HG02973 (cell line): ENCODE data around the gene CDH23.

Source experiments
- ATAC-seq: cut with Tn5 transposase; IDR thresholded peaks from one replicate; pipeline ENCODE4 v1.9.1; 2021; ENCODE audit warnings: moderate library complexity; ENCODE audit not compliant: unreplicated experiment

The CDH23 gene

DNA sequence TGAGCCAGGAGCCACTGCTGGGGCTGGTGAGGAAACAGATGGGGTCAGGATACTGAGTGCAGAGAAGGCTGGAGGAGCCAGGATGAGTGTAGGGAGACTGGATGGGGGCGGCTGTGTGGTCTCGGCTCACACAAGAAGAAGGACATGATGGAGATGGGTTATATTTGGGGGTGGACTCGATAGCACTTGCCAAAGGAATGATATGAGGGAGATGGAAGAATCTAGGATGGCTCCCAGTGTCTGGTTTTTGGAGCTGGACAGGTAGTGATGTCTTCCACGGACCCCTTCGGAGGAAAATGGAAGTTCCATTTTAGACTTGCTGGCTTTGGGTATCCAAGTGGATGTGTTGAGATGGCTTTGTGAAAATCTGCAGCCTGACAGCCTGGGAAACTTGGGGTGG, 83.9 kb downstream of the CDH23 start:
- no peak for ATAC-seq

DNA sequence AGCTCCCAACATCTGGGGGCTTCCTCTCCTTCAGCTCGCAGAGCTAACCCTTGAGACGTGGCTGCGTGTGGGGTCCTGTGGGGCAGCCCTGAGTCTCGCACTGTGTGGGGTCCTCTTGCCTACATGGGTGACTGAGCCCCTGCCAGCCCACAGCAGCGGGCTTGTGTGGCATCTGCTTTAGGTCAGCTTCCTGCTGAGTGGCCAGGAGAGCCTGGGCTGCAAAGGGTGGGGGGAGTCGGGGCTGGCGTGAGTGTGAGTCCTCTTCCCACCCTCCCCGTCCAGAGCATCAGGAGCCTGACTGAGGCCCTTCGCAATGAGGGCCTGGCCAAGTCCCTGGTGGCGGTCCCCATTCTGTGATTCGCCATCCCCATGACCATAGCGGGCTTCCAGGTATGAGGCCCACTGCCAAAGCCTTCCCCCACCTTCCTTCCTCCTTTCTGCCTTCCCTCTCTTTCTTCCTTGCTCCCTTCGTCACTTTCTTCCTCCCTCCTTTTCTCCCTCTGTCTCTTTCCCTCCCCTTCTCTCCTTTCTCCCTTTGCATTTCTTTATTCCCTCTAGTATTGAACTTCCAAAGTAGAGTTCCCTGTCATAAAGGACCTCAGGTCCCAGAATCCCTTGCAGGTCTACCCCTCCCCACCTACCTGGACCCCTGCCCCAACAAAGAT, 85.2 kb downstream of the CDH23 start:
- no peak for ATAC-seq

DNA sequence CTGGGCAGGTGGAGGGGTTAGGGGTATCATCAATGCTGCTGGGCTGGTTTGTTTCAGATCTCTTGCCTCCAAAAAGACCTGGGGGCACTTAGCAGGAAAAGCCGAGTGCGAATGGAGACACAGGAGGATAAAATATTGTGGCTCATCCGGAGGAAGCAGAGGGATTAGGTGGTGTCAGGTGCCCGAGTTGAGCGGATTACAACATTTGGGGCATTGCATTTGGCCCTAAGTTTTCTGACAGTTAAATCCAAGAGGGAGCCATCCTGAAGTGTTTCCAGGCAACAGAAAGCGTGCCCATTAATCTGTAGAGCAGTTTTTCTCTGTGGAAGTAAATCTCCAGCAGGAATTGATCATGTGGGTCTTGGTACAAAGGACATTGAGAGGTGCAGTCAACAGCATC, 85.9 kb downstream of the CDH23 start:
- ATAC-seq, result no peak

DNA sequence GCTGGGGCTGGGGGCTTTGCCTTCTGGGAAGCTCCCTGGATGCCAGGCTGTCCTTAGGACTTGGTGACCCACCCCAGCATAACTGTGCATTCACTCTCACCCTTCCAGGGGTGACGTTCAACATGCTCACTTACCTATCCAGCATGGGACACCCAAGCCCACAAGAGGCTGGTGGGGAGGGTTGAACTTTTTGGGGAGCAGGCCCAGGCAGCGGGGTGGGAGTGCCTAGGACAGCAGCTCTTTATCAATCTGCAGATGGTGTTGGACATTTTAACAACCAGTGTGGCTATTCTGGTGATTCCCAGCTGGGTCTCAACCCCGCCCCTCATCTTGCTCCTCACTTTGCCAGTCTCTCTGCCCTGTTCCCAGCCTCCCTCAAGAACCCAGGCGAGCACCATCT, 86.4 kb downstream of the CDH23 start:
- ATAC-seq, result no peak

DNA sequence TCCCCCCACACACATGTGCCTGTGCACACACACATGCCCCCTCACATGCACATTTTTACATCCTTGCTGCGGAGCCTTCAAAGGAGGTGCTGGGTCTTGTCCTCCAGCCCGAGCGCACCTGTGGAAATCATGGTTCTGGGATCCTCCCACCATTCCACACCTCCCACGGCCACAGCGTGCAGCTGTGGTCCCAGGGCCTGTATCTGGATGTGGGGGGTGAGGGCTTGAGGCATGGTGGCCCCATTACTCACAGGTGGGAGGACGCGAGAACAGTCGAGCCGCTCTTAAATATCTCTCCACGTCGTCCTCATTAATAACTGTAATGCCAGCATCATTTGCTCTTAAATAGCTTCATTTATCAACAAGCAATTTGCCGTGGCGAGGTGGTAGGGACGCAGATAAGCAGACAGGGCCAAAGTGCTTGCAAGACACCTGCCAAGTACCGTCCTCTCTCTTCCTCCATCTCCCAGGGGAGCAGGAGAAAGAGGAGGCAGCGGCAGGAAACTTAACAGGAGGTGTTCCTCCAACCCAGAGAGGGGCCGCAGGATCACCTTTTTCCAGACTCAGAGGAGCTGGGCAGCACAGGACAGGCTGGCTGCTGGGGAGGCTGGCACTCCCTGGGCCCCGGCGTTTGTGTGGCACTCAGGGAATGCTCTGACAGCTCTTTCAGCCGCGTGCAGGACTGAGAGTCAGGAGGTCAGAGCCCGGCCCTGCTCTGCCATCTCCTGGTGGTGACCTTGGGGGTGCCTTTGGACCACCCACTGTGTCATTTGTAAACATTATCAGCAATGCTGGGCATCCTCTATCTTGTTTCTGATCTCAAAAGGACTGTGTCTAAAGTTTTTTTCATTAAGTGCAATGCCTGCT, 87.4 kb downstream of the CDH23 start:
- no peak for ATAC-seq

DNA sequence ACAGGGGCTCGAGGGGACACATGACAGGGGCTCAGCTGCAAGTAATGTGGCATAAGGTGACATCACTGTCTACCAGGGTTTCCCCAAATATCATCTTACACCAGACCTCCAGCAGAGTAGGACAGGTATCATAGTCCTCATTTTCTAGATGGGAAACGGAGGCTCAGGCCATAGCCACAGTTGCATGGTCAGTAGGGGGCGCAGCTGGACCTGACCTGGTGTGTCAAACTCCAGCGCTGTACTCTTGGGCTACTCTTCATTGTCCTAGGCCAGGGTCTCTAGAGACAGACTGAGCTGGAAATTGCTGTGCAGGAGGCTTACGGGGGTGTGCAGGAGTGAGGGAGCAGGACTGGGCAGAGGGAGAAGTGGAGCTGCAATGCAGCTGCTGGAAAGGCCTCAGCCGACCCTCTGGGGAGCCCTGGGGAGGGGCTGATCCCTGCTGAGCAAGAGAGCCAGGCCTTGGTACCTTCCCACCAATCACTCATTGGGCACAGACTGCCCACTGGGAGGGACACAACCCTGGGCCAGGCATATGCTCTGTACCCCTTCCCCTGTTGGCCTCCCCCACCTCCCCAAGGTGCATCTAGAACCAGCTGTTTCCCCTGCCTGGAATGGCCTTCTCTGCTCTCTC, 89.9 kb downstream of the CDH23 start:
- no peak for ATAC-seq

DNA sequence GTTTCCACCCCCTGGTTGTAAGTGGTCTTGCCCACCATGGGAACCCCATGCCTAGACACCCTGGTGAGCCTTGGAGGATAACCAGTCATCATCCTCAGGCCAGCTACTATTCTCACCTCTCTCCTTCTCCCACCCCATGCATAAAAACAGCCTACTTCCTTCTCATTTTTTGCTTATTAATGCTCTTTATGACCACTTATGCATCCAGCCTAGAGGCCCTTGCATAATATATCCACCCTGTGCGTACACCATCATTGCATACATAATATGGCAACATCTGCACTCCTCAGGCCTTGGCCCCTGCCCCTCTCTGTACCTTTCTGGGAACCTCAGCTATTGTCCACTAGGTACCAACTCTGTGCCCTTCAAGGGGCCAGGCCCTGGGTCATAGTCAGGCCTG, 91.0 kb downstream of the CDH23 start:
- ATAC-seq, result no peak

DNA sequence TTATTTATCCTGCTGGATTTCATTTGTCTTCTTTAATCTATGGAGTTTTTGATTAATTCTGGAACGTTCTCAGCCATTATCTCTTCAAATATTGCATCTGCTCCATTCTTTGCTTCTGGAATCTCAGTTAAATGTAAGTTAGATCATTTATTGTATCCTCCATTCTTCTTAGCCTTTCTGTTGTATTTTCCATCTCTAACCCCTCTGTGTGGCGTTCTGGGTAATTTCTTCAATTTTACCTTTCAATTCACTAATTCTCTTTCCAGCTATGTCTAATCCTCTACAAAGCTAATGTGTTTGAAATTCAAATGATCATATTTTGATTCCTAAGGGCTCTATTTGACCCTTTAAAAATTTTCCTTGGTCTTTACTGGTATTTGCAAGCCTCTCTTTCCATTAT, 92.4 kb downstream of the CDH23 start:
- no peak for ATAC-seq

DNA sequence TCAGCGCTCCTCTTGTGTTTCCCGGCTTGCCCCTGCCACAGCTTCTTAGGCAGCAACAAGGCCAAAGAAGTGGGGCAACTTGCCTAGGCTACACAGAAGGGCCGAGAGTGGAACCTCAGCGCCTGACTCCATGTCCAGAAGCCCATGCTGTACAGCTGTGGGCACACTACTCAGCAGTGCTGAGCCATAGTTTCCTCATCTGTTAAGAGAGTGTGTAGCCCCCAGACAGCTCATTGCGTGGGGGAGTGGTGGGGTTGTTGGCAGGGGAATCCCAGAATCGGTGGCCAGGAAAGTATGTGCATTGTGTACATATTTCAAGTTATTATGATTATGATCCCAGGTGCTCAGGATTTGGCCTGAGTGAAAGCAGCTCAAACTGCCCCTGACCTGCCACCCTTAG, 96.2 kb downstream of the CDH23 start:
- ATAC-seq, result no peak

DNA sequence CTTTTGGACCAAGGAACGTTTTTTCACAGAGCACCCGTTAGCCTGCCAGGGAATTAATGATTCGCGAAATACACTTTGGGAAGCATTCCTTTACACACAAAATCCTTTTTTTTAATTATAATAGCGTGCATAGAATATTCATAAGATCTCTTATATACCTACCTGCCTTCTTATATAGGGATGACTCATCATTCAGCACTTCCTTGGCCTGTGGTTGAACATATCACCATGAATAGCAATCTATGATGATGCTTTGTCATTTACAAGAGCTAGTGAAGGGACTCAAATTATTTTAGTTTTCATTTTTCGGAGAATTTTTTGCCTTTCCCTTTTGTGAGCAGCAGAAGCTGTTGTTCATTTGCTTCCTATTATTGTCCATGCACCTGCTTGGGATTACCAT, 97.0 kb downstream of the CDH23 start:
- ATAC-seq, result no peak

DNA sequence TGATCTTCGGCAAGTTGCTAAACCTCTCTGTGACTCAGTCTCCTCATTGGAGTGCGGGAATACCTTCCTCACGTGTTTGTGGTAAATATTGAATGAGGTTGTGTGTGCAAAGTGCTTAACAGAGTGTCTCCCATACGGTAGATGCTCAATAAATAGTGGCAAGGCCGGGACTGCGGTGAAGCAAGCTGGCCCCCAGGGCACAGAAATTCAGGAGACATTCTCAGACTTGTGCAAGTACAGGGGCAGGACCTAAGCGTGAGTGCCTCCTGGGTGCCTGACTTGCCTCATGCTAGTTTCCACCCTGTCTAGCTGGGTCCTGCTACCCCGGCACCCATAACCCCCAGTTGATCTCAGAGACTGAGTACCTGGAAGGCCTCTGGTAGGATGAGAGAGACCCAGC, 97.8 kb downstream of the CDH23 start:
- no peak for ATAC-seq

DNA sequence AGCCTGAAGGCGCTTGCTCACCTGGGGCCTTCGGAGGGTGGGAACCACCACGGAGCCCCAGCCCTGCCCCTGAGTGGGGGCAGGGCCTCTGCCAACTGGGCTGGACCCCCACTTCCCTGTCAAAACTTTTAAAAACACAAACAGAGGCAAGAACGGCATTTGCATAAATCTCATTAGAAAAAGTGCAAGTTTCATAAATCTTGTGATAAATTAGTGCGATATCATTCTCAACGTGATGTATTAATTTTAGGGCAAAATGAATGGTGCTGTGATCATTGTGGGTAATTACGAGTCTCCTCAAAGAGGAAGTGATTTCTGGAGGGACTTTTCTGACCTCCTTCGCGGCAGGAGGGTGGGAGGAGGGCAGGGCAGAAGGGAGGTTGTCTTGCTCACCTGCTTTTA, 98.3 kb downstream of the CDH23 start:
- ATAC-seq, result no peak

DNA sequence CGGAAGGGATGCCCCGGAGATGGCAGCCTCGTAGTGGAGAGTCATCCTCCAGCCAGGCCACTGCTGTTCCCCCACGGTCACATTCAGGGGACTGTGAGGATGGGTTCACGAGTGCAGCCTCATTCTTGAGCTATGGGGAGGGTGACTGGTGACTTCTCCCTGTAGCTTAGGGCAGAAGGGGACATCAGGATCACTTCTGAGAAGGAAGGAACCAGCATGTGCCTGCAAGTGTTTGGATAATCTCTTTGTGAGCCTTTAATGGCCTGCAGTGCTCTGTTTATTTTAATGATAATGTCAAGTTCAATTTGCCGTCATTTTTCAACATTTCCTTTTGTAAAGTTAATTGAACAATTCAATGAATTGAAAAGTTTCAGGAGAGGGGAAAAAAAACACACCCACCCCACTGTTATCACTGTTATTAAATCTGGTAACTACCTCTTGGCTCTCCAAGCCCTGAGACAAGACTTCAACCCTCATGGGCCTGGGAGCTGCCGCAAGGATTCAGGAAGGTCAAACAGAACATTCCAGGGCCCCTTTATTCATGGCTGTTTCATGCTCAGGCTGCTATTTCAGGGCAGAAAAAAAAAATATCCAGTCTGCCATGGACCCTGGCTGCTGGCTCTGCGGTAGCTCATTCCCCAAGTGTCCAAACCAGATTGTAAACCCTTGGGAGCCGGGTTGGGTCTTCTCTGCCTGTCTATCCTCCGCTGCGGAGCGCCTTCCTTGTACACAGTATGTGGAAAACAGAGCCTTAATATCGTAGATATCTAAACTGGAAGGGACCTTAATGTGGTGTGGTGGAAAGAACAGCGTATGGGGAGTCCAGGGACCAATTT, 100.4 kb downstream of the CDH23 start:
- no peak for ATAC-seq

DNA sequence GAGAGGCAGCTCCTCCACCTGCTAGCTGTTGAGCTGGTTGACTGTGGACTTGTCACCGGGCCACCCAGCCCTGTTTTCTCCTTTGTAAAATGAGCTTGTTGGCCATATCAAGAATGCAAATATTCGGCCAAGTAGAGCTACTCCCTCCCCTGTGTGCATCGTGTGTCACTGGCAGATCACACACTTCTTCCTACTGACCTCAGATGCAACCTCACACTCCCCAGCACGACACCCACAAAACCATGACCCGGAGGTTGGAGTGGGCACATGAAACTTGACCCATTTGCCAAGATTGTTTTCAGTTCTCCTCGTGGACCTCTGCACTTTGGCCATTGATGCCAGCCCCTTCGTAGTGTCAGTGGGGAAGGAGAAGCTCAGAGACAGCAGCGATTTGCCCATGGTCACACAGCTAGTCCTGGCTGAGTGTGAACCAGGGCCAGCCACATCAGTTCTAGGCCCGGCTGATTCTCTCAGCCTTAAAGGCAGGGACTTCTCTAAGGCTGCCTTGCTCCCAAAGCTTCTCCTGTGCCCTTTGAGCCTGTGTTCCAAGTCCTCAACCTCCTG, 101.1 kb downstream of the CDH23 start:
- ATAC-seq, result no peak

DNA sequence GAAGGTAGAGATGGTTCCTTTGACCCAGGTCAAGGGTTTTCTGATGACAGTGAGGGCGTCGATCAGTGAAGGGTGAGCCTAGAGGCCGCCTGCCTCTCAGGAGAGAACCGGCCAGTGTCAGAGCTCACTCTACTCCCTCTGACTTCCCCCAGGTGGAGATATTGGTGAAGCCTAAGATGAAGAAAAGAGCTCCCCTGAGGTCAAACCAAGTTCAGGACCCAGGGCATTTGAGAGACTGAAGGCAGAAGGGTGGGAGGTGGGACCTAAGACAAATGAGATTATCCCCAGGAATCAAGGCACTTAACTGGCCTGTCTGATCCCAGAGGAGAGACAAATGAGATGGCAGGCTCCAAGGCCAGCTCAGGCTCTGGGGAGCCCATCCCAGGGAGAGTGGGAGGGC, 104.7 kb downstream of the CDH23 start:
- ATAC-seq, result no peak

DNA sequence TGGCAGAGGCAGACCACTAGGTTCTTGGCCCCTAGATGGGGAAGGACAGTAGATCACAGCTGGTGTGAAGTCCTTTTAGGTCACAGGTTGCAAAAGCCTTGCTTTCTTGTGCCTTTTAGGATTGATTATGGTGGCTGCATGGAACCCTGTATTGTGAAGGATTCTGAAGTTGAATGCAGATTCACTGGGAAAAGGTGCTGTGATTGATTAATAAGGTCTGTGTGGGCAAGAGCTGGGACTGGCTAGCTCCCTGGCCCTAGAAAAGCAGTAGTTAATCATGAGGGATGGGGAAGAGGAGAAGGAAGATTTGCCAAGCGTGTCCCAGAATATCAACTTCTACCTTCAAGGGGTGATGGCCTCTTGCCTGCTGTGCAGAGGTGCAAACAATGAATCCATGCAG, 105.5 kb downstream of the CDH23 start:
- ATAC-seq, result no peak

DNA sequence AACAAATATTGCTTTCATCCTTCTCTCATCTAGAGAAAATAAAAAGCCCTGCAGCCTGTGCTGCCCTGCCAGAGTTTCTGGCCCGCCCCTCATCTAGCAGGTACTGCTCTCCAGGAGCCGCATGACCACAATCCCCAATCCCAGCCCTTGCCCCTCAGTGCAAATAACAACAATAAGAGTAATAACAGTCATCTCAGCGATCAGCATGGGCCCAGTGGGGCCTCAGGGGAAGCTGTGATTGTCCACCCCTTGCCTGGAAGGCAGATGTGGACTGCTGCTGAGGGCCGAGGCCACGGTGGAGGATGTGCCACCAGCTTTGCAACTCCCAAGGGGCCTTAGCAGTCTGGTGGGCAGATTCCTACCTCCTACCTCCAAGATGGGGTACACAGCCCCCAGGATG, 106.1 kb downstream of the CDH23 start:
- no peak for ATAC-seq

DNA sequence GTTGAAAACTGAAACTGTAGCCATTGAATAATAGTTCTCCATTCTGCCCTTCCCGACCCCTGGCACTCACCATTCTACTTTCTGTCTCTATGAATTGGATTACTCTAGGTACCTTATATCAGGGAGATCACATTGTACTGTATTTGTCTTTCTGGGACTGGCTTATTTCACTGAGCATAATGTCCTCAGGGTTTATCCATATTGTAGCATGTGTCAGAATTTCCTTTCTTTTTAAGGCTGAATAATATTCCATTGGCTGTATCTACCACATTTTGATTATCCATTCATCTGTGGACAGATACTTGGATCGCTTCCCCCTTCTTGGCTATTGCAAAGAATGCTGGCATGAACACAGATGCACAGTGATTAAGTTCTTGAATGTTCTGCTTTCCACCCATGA, 107.4 kb downstream of the CDH23 start:
- no peak for ATAC-seq

DNA sequence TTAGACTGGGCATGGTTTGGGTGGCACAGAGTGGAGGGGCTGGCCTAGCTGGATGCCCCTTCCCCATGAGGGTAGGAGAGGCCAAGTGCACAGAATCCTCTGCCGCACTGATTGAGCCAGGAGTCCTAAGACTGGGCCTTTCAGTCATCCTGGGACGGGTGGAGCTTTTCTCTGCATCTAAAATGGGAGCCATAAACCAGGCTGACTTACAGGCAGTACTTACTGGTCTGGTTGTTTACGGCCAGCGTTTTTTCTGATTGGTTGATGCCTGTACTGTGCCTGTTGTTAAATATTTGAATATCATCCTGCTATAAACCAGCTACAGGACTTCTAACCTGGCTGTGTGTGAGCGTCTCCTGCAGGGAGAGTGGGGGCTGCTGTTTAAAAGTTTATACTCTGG, 107.8 kb downstream of the CDH23 start:
- ATAC-seq, result no peak

DNA sequence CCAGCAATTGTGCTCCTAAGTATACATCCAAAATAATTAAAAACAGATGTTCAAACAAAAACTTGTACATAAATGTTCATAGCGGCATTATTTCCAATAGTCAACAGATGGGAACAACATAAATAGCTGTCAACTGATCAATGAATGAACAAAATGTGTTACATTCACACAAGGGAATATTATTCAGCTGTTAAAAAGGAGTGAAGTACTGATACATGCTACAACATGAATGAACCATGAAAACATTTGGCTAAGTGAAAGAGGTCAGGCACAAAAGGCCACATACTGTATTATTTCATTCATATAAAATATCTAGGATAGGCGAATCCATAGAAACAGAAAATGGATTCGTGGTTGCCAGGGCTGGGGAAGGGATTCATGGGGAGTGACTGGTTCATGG, 109.1 kb downstream of the CDH23 start:
- no peak for ATAC-seq

DNA sequence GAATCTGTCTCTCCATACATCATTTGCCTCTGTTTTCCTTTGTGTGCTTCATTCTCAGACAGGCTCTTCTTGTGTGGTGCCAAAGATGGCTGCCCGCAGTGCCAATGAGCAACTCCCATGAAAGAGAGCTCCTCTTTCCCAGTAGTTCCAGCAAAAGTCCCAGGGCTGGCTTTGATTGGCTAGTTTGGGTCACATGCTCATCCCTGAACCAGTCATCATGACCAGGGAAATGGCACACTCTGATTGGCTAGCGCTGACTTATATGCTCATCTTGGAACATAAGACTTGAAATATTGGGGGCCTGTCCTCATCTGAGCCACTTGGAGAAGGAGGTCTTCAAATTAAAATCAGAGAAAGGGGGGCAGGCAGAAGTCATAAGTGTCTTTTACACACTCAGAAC, 112.7 kb downstream of the CDH23 start:
- ATAC-seq, result no peak
